CD4-positive, alpha-beta T cell treated with Interleukin-6 at 100 ng/mL for 8 hours (primary cell): ENCODE data around the gene NBPF11.
"Not testable (repeated sequence)": the region's sequence is repeated elsewhere in the genome, so short reads cannot be mapped to it uniquely, and the experiment has no call there.

Experiments used
- DNase-seq: peaks from one replicate; pipeline ENCODE4 v3.0.0-alpha.2; 2020; ENCODE audit warnings: mixed read lengths, low spot score

Gene NBPF11

GRCh38 chr1:148150945-148151344 lies 1.1 kb downstream of the NBPF11 start:
- DNase-seq = not testable (repeated sequence)

DNA sequence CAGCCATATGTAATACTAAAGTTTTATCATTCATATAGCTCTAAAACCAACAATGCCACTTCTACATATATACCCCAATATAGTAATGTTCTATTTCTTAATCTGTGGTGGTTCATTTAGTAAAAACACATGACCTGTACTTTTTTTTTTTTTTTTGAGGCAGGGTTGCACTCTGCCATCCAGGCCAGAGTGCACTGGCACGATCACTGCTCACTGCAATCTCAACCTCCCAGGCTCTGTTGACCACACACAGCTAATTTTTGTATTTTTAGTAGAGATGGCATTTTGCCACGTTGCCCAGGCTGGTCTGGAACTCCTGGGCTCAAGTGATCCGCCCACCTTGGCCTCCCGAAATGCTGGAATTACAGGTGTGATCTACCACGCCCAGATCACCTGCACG lies 2.1 kb downstream of the NBPF11 start:
- DNase-seq = not testable (repeated sequence)

GRCh38 chr1:148149050-148149815 lies 2.8 kb downstream of the NBPF11 start:
- DNase-seq = not testable (repeated sequence)

DNA sequence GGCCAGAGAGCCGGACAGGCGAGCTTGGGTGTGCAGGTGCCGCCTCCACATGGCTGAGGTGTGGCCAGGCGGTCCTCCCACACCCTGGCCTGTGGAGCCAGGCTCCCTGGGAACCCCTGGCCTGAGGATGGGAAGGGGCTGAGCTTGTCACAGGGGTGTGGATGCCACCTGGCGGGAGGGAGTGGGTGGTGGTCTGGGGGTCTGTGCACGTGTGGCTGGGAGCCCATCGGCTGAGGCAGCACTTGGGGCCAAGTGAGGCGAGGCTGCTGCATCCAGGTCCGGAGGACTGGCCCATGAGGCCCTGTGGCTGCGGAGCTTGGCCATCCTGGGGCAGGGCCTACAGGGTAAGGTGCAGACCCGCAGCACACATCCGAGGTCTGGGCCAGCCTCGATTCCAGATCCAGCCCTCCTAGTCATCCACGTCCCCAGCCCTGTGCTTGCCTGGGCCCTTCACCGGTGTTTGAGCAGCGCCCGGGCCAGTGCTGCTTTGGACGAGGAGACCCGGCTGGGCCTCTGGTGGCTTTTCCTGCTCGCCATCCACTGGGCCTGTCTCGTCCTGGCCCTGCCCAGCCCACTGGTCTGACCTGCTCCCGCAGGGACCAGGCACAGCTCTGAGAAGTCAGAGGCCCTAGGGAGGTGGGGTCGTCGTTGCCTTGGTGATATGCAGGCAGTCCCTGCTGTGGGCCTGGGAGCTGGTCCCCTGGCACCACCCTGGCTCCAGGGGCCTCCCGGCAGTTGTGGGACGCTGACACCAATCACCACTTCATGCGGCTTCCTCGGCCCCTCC lies 4.8 kb downstream of the NBPF11 start:
- not testable (repeated sequence) for DNase-seq

- not testable (repeated sequence) for DNase-seq
These were observed 5.7 kb downstream of the NBPF11 start for GRCh38 chr1:148146191-148146997.

- not testable (repeated sequence) for DNase-seq
These were observed 8.9 kb downstream of the NBPF11 start for GRCh38 chr1:148143223-148143622.

GRCh38 chr1:148141936-148142335 lies 10.1 kb downstream of the NBPF11 start:
- DNase-seq = not testable (repeated sequence)

DNA sequence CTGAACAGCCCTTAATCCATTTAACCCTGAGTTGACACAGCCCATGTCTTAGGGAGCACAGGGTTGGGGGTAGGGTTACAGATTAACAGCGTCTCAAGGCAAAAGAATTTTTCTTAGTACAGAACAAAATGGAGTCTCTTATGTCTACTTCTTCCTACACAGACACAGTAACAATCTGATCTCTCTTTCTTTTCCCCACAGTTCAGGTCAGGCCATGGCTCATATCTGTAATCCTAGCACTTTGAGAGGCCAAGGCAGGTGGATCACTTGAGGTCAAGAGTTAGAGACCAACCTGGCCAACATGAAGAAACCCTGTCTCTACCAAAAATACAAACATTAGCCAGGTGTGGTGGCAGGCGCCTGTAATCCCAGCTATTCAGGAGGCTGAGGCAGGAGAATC lies 13.5 kb downstream of the NBPF11 start:
- not testable (repeated sequence) for DNase-seq

DNA sequence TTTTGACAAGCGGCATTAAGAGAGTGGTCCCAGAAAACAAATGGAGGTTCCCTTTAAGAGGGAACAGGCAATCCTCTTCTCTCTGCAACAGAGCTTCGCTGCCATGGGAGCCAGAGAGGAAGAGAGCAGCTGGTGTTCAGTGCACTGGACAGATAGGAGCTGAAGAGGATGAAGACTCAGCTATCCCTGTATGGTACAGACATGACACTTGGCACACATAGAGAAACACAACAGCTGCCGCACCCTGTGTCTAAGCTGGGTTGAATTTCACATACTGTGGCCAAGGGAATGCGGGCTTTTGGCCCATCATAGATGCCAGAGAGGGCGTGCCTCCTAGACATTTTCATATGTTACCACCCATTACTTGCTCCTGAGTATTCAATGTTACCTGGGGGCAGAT lies 29.7 kb downstream of the NBPF11 start:
- not testable (repeated sequence) for DNase-seq

GRCh38 chr1:148120395-148120794 lies 31.7 kb downstream of the NBPF11 start:
- DNase-seq = not testable (repeated sequence)

GRCh38 chr1:148095732-148096131 lies 56.3 kb downstream of the NBPF11 start:
- DNase-seq = not testable (repeated sequence)

DNA sequence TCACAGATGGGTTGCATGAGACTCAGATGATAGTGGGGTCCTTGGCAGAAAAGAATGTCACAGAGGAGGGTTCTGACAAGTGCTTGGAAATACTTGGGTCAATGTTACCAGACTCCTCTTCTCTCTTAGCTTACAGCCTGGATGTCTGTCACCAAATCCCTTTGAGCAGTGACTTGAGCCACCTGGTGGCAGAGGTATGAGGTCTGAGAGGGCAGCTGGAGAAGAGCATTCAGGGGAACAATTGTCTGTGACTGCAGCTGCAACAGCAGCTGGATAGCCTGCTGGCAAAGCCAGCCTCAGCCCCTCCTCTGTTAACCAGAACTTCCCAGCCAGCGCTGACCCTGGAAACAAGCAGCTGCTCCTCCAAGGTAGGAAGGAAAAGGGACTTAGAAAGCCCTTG lies 65.9 kb downstream of the NBPF11 start:
- not testable (repeated sequence) for DNase-seq

DNA sequence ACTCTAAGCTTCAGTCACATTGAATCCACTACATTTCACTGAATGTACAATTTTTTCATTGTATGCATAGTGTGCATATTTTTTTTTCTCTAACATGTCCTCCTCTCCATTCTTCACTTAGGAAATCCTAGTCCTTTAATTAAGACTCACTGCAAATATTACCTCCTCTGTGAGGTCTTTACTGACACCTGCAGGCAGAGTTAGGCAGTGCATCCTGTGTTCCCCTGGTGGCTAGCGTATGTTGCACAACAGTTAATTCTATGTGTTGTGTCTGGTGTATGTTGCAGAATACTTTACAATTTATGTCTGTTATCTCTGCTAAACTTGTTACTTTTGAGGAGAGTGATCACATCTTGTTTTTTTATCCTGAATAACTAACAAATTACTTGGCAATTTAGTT lies 70.9 kb downstream of the NBPF11 start:
- DNase-seq = not testable (repeated sequence)

GRCh38 chr1:148078632-148079519 lies 73.2 kb downstream of the NBPF11 start:
- DNase-seq = not testable (repeated sequence)

DNA sequence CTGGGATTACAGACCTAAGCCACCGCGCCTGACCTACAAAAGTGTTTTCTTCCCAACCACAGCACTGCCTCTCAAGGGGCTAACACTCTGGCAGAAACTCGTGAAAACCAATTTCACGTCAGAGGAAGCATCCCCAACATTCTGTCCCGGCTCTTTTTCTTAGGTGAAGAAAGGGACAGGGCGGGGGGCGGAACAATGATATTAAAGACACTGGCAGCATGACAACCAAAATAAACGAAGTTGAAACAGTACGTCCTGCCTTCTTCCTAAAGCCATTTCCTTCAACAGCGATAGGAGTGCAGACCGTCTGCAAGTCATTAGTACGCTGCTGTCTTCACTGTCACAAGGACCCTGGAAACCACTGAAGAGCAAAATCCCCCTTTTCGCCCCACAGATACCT lies 74.0 kb downstream of the NBPF11 start:
- not testable (repeated sequence) for DNase-seq

DNA sequence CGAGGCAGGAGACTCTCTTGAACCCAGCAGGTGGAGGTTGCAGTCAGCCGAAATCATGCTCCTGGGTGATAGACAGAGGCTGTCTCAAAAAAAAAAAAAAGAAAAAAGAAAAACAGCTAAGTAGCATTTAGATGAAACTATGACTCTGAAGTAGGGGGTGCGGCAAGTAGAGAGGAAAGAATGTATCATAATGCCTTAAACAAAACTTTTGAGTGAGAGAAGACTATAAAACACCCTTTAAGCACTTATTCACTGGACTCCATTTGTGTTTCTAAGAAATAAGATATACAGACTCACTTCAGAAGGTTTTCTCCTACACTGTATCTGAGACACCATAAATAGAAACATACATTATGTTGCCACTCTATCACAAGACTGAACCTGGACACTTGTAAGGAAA lies 74.6 kb downstream of the NBPF11 start:
- not testable (repeated sequence) for DNase-seq

DNA sequence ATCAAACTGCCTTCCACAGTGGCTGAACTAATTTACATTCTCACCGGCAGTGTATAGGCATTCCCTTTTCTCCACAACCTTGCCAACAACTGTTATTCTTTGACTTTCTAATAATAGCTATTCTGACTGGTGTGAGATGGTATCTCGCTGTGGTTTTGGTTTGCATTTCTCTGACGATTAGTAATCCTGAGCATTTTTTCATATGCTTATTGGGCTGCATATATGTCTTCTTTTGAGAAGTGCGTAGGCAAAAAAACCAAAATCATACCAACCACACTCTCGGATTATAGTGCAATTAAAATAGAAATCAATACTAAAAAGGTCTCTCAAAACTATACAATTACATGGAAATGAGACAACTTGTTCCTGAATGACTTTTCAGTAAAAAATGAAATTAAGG lies 78.7 kb downstream of the NBPF11 start:
- DNase-seq = not testable (repeated sequence)

GRCh38 chr1:148068606-148069005 lies 83.5 kb downstream of the NBPF11 start:
- not testable (repeated sequence) for DNase-seq

DNA sequence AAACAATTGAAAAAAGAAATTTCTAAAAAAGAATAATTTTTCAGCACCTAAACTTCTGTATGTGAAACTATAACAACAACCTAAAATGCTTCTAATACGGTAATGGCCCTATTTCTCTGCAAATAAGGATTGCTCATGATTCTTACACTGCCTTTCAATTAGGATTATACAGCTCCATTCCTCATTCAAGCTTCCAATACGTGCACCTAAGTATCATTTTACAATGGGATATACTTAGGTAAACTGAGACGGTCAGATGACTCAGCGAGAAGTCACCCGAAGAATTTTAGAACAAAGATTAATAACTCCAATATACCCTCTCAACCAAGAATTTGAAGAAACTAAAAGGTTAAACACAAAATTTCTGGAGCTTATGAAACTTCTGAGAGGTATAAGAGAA lies 83.9 kb downstream of the NBPF11 start:
- DNase-seq = not testable (repeated sequence)

DNA sequence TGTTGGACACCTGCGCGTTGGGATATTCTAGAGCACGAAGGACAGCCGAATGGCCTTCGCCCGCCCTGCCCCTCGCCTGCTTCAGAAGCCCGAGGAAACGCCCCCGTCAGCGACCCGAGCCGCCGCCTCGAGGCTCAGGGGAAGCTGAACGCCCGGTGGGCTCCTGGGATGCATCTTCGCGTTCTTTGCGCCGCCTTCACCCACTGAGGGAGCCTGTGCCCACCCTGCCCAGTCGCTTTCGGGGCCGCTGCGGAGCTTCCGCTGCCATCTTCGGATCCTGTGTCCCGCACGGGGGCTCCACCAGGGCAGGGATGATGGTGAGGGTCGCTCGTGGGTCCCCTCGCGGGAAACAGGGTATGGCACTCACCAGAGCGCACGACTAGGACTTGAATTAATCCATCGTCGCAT lies 91.8 kb downstream of the NBPF11 start:
- DNase-seq = not testable (repeated sequence)

GRCh38 chr1:148057384-148057783 lies 94.7 kb downstream of the NBPF11 start:
- DNase-seq = not testable (repeated sequence)
